HEK293T (cell line): ENCODE data around the gene BAK1.

Source experiments
- BHLHE40 ChIP-seq: fragments of 450-650 bp; IDR thresholded peaks from 2 replicates; pipeline ENCODE4 v1.6.1; 2016; ENCODE audit warnings: mild to moderate bottlenecking, moderate library complexity, borderline replicate concordance
- CTBP1 ChIP-seq: fragments of 450-650 bp; IDR thresholded peaks from 2 replicates; pipeline ENCODE4 v1.6.1; 2016; ENCODE audit warnings: borderline replicate concordance
- FOXA1 ChIP-seq: fragments of 450-650 bp; IDR thresholded peaks from 2 replicates; pipeline ENCODE4 v1.6.1; 2016; ENCODE audit warnings: mild to moderate bottlenecking
- FOXK2 ChIP-seq: fragments of 450-650 bp; IDR thresholded peaks from 2 replicates; pipeline ENCODE4 v1.6.1; 2016; ENCODE audit warnings: mild to moderate bottlenecking
- FOXM1 ChIP-seq: fragments of 450-650 bp; IDR thresholded peaks from 2 replicates; pipeline ENCODE4 v1.6.1; 2017; ENCODE audit warnings: mild to moderate bottlenecking, borderline replicate concordance
- HDGF ChIP-seq: fragments of 450-650 bp; IDR thresholded peaks from 2 replicates; pipeline ENCODE4 v1.6.1; 2017; ENCODE audit warnings: antibody characterized with exemption, borderline replicate concordance
- L3MBTL2 ChIP-seq: fragments of 450-650 bp; conservative IDR thresholded peaks from 2 replicates; pipeline ENCODE4 v1.6.1; 2016; ENCODE audit warnings: mild to moderate bottlenecking
- SP1 ChIP-seq: fragments of 450-650 bp; IDR thresholded peaks from 2 replicates; pipeline ENCODE4 v1.6.1; 2017
- TARDBP ChIP-seq: fragments of 450-650 bp; IDR thresholded peaks from 2 replicates; pipeline ENCODE4 v1.6.1; 2016
- TF ChIP-seq, protein P1 (sequence below): fragments of 450-650 bp; IDR thresholded peaks from 2 replicates; pipeline ENCODE4 v1.6.1; 2016

DNA sequence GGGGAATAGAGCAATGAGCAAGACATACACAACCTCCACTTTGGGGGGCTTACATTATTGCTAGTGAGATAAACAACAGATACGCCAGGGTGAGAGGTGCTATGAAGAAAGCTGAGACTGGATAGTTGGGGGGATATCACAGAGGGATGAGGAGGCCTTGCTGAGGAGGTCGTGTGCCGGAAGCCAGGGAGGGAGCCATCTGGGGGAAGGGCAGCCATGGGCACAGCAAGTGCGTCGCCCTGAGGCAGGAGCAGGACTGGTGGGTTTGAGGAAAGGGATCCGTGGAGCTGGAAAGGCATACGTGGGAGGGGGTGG lies 12.2 kb upstream of the BAK1 start:
- no peak for TF ChIP-seq FOXM1
- no peak for TF ChIP-seq L3MBTL2
- TF ChIP-seq SP1: no peak
- TF ChIP-seq, protein P1, sequence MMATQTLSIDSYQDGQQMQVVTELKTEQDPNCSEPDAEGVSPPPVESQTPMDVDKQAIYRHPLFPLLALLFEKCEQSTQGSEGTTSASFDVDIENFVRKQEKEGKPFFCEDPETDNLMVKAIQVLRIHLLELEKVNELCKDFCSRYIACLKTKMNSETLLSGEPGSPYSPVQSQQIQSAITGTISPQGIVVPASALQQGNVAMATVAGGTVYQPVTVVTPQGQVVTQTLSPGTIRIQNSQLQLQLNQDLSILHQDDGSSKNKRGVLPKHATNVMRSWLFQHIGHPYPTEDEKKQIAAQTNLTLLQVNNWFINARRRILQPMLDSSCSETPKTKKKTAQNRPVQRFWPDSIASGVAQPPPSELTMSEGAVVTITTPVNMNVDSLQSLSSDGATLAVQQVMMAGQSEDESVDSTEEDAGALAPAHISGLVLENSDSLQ: no peak
- TF ChIP-seq BHLHE40: no peak
- no peak for TF ChIP-seq HDGF
- TF ChIP-seq TARDBP: no peak
- no peak for TF ChIP-seq FOXK2
- no peak for TF ChIP-seq FOXA1
- no peak for TF ChIP-seq CTBP1
